IMR-90 (cell line): ENCODE data around the gene GREB1L. TPM values are rescaled to one million over a fixed set of nuclear protein-coding genes. Genes with fewer than 3 reads are reported as not detected.

Experiments used
- ATAC-seq: fragments of 200-7000 bp; cut with Tn5 transposase; 2 replicates; pipeline ENCODE4 v1.9.1; 2020; ENCODE audit warnings: low read depth, mild to moderate bottlenecking, moderate library complexity
- BruUV-seq: library from RNA; stranded (reverse); fragments of 400-500 nt; replicated peaks from 2 replicates; lab custom pipeline; 2021; lab: Mats Ljungman, UMichigan
- CTCF ChIA-PET: fragments of 300-600 bp; formaldehyde crosslinking; extraction: SDS; loops from one replicate; lab custom pipeline; 2021; ENCODE audit warnings: antibody characterized with exemption; lab: Yijun Ruan, JAX
- POLR2A ChIA-PET: fragments of 300-600 bp; sonication (Branson Sonifier 250); formaldehyde crosslinking; loops from one replicate; lab custom pipeline; 2022; ENCODE audit warnings: antibody characterized with exemption; ENCODE audit not compliant: unreplicated experiment; lab: Charles Lee
- DNase-seq: peaks from one replicate; pipeline ENCODE4 v3.0.0; 2013
- H2AFZ ChIP-seq: replicated peaks from 2 replicates; pipeline ENCODE3; 2013; ENCODE audit warnings: low read length, mild to moderate bottlenecking; ENCODE audit not compliant: poor library complexity
- H2AK5ac ChIP-seq: 2 replicates; pipeline ENCODE4 v1.6.1; 2013; ENCODE audit warnings: low read depth, low read length, inconsistent platforms
- H2AK9ac ChIP-seq: replicated peaks from 2 replicates; pipeline ENCODE3; 2013; ENCODE audit warnings: mild to moderate bottlenecking, low read depth, low read length, moderate library complexity; ENCODE audit not compliant: poor library complexity
- H2BK120ac ChIP-seq: 2 replicates; pipeline ENCODE4 v1.6.1; 2013; ENCODE audit warnings: low read depth, low read length, inconsistent platforms
- H2BK15ac ChIP-seq: 3 replicates; pipeline ENCODE4 v1.6.1; 2013; ENCODE audit warnings: low read depth, low read length, inconsistent platforms
- H2BK20ac ChIP-seq: 2 replicates; pipeline ENCODE4 v1.6.1; 2013; ENCODE audit warnings: low read depth, mild to moderate bottlenecking, inconsistent platforms, low read length, moderate library complexity
- H2BK5ac ChIP-seq: 2 replicates; pipeline ENCODE4 v1.6.1; 2013; ENCODE audit warnings: mild to moderate bottlenecking, low read depth, low read length, inconsistent platforms; ENCODE audit not compliant: poor library complexity, severe bottlenecking
- H3K14ac ChIP-seq: replicated peaks from 2 replicates; pipeline ENCODE4 v1.6.1; 2013; ENCODE audit warnings: low read depth, low read length, inconsistent platforms
- H3K18ac ChIP-seq: 2 replicates; pipeline ENCODE4 v1.6.1; 2013; ENCODE audit warnings: low read depth, low read length, control low read depth
- H3K23ac ChIP-seq: 2 replicates; pipeline ENCODE4 v1.6.1; 2013; ENCODE audit warnings: low read depth, low read length, inconsistent platforms
- H3K27ac ChIP-seq: 2 replicates; pipeline ENCODE4 v1.5.1; 2013; ENCODE audit warnings: mild to moderate bottlenecking, control low read depth, low read length; ENCODE audit not compliant: insufficient read depth
- H3K27me3 ChIP-seq: 2 replicates; pipeline ENCODE4 v1.6.1; 2013; ENCODE audit warnings: low read length; ENCODE audit not compliant: control insufficient read depth, insufficient read depth
- H3K36me3 ChIP-seq: 2 replicates; pipeline ENCODE4 v1.6.1; 2013; ENCODE audit warnings: low read length, mixed read lengths; ENCODE audit not compliant: control insufficient read depth, insufficient read depth
- H3K4ac ChIP-seq: 2 replicates; pipeline ENCODE4 v1.6.1; 2013; ENCODE audit warnings: low read depth, low read length, inconsistent platforms
- H3K4me1 ChIP-seq: 2 replicates; pipeline ENCODE4 v1.6.1; 2013; ENCODE audit warnings: low read length, mixed read lengths; ENCODE audit not compliant: control insufficient read depth, insufficient read depth
- H3K4me2 ChIP-seq: 2 replicates; pipeline ENCODE4 v1.6.1; 2013; ENCODE audit warnings: low read depth, mild to moderate bottlenecking, control low read depth, low read length, moderate library complexity
- H3K4me3 ChIP-seq: 2 replicates; pipeline ENCODE4 v1.5.1; 2013; ENCODE audit warnings: low read depth, mild to moderate bottlenecking, control low read depth, low read length, moderate library complexity; ENCODE audit not compliant: insufficient read depth
- H3K56ac ChIP-seq: 2 replicates; pipeline ENCODE4 v1.6.1; 2013; ENCODE audit warnings: low read length, inconsistent platforms; ENCODE audit not compliant: insufficient read depth; ENCODE audit errors: extremely low read depth
- H3K79me1 ChIP-seq, 2 experiments: 2 replicates each; pipeline ENCODE4 v1.6.1; 2013; ENCODE audit warnings: low read length in 2 of 2, inconsistent platforms in 1 of 2, low read depth in 1 of 2
- H3K9ac ChIP-seq: 2 replicates; pipeline ENCODE4 v1.6.1; 2013; ENCODE audit warnings: low read depth, low read length, control low read depth
- H3K9me1 ChIP-seq: 2 replicates; pipeline ENCODE4 v1.6.1; 2013; ENCODE audit warnings: low read length, inconsistent platforms; ENCODE audit not compliant: insufficient read depth
- H3K9me3 ChIP-seq: 2 replicates; pipeline ENCODE4 v1.6.1; 2013; ENCODE audit warnings: low read length; ENCODE audit not compliant: control insufficient read depth, insufficient read depth
- H4K20me1 ChIP-seq: 2 replicates; pipeline ENCODE4 v1.6.1; 2013; ENCODE audit warnings: low read length, inconsistent platforms; ENCODE audit not compliant: insufficient read depth
- H4K5ac ChIP-seq: 2 replicates; pipeline ENCODE4 v1.6.1; 2013; ENCODE audit warnings: mild to moderate bottlenecking, low read depth, low read length, control low read depth
- H4K8ac ChIP-seq, 2 experiments: 2 replicates each; pipeline ENCODE4 v1.6.1; 2013; ENCODE audit warnings: low read depth in 2 of 2, low read length in 2 of 2, control low read depth in 1 of 2, inconsistent platforms in 1 of 2
- H4K91ac ChIP-seq: 2 replicates; pipeline ENCODE4 v1.6.1; 2013; ENCODE audit warnings: low read depth, low read length, inconsistent platforms; ENCODE audit not compliant: insufficient read depth
- BHLHE40 ChIP-seq: fragments of 150-350 bp; IDR thresholded peaks from 2 replicates; pipeline ENCODE4 v1.6.1; 2016; ENCODE audit warnings: mild to moderate bottlenecking, low read depth, low read length
- CHD1 ChIP-seq: IDR thresholded peaks from 2 replicates; pipeline ENCODE4 v1.6.1; 2012; ENCODE audit warnings: low read depth, low read length, improper control_type of control experiment
- CTCF ChIP-seq: conservative IDR thresholded peaks from 2 replicates; pipeline ENCODE4 v1.5.1; 2012; ENCODE audit warnings: mild to moderate bottlenecking, low read depth, low read length, improper control_type of control experiment
- FOS ChIP-seq: fragments of 150-350 bp; IDR thresholded peaks from 2 replicates; pipeline ENCODE4 v1.6.1; 2016; ENCODE audit warnings: low read depth, low read length
- MAZ ChIP-seq: IDR thresholded peaks from 2 replicates; pipeline ENCODE4 v1.6.1; 2012; ENCODE audit warnings: low read depth, mild to moderate bottlenecking, low read length, improper control_type of control experiment, moderate library complexity, borderline replicate concordance
- NFE2L2 ChIP-seq: fragments of 150-350 bp; IDR thresholded peaks from 2 replicates; pipeline ENCODE4 v1.6.1; 2016; ENCODE audit warnings: low read depth, mild to moderate bottlenecking, low read length
- RFX5 ChIP-seq: IDR thresholded peaks from 2 replicates; pipeline ENCODE4 v1.8.0; 2012; ENCODE audit warnings: low read depth, mild to moderate bottlenecking, low read length, moderate library complexity
- SMC3 ChIP-seq: fragments of 150-350 bp; IDR thresholded peaks from 2 replicates; pipeline ENCODE4 v1.6.1; 2016; ENCODE audit warnings: low read depth, mild to moderate bottlenecking, antibody characterized with exemption, low read length, moderate library complexity
- USF2 ChIP-seq: fragments of 150-350 bp; IDR thresholded peaks from 2 replicates; pipeline ENCODE4 v1.6.1; 2017; ENCODE audit warnings: mild to moderate bottlenecking, antibody characterized with exemption, low read length, low read depth
- WGBS, 2 experiments: methylation state at CpG; one replicate each; pipeline versions ENCODE4 v1.1.5 to v1.1.7; 2013; ENCODE audit warnings: missing lambda C conversion rate in 2 of 2; ENCODE audit not compliant: insufficient read length in 1 of 2; ENCODE audit errors: extremely low coverage in 2 of 2; 5-methylcytosine and 5-hydroxymethylcytosine counted together
- dilution Hi-C: fragments of 300-500 bp; cut with HindIII; formaldehyde crosslinking; loops from one replicate; pipeline ENCODE4 v1.14.3; 2018; ENCODE audit warnings: low sequenced_read_pairs; ENCODE audit not compliant: unreplicated experiment
- in situ Hi-C: fragments of 300-500 bp; cut with MboI; formaldehyde crosslinking; loops from 3 replicates; pipeline ENCODE4 v1.14.3; 2019; ENCODE audit warnings: low sequenced_read_pairs, inconsistent platforms, mixed read lengths
- intact Hi-C: fragments of 100-400 bp; cut with micrococcal nuclease; formaldehyde crosslinking; loops from 2 replicates; pipeline ENCODE4 v1.10.0; 2022
- polyA plus RNA-seq, 3 experiments: library from polyadenylated mRNA; depleted of rRNA; stranded (reverse); fragments of >200 nt; gene quantifications; 2 replicates each; pipeline ENCODE4 v1.2.3, GENCODE V29; 2012; ENCODE audit warnings: low replicate concordance in 1 of 3
- total RNA-seq: library from RNA; depleted of rRNA; stranded (reverse); fragments of >200 nt; gene quantifications from 2 replicates; pipeline ENCODE4 v1.2.3, GENCODE V29; 2012

Gene GREB1L
- total and polyA plus RNA-seq, 2 of the 4 experiments (the other 2 are of a cell fraction), result under 0.01 to 0.02 TPM

- H3K9me3 ChIP-seq, result no peaks in the 10 kb centered on the region
- no peak overlapping the region for H3K9ac ChIP-seq
- H3K27me3 ChIP-seq, result no peaks in the 10 kb centered on the region; the same call in 1 of the 2 replicates
- no peak overlapping the region for H2AFZ ChIP-seq
- H3K14ac ChIP-seq, result no peak overlapping the region
- dilution Hi-C loops (no loop called here), intact Hi-C loops (loop anchor here (10.0 kb wide), 1 partner anchor 109 kb away; no protein-coding TSS in a partner anchor), in situ Hi-C loops (no loop called here)
- no peak overlapping the region for H2BK120ac ChIP-seq
- no peak for ATAC-seq
- no peaks in the 10 kb centered on the region for H3K79me1 ChIP-seq
- H4K91ac ChIP-seq, result no peak overlapping the region
- H3K36me3 ChIP-seq, result no peaks in the 10 kb centered on the region
- H3K4me2 ChIP-seq, result no peak overlapping the region
- H3K18ac ChIP-seq, result no peak overlapping the region
- H3K4ac ChIP-seq, result no peak overlapping the region
- H4K5ac ChIP-seq, result no peak overlapping the region
- BruUV-seq, result no TSS peak
- H3K4me1 ChIP-seq, result no peaks in the 10 kb centered on the region
- ChIA-PET POLR2A (no interaction called here), CTCF (no interaction called here)
- no peak overlapping the region for H2BK20ac ChIP-seq
- H3K9me1 ChIP-seq, result no peaks in the 10 kb centered on the region
- no peak overlapping the region for H2BK15ac ChIP-seq
- H2BK5ac ChIP-seq, result no peak overlapping the region
- no peak overlapping the region for H3K23ac ChIP-seq
- no peak overlapping the region for H3K4me3 ChIP-seq
- no peak for TF ChIP-seq CHD1
- no peak for TF ChIP-seq USF2
- TF ChIP-seq RFX5, result no peak
- TF ChIP-seq BHLHE40, result no peak
- TF ChIP-seq NFE2L2, result no peak
- TF ChIP-seq SMC3, result no peak
- TF ChIP-seq MAZ, result no peak
- no peak for TF ChIP-seq CTCF
- no peak for TF ChIP-seq FOS
- H3K27ac ChIP-seq, result no peak overlapping the region
- H2AK9ac ChIP-seq, result no peak overlapping the region
- no peak overlapping the region for H2AK5ac ChIP-seq
- no peak overlapping the region for H4K8ac ChIP-seq
- 60% methylated on average over 1 of the region's 7 CpGs; no CpG with 5 or more reads in 1 of the 2 experiments for WGBS, 2 experiments
- DNase-seq, result no peak
- no peak overlapping the region for H3K56ac ChIP-seq
- no peaks in the 10 kb centered on the region for H4K20me1 ChIP-seq
Observed at GRCh38 chr18:21275645-21276044, 33.6 kb downstream of the GREB1L start.
